Left lung (tissue), 10 donors: ENCODE measurements around the gene OTOA. TPM values are rescaled to one million over a fixed set of nuclear protein-coding genes. Genes with fewer than 3 reads are reported as not detected.
"Not testable (repeated sequence)": the region's sequence is repeated elsewhere in the genome, so short reads cannot be mapped to it uniquely, and the experiment has no call there.

ENCODE experiments used
- ATAC-seq: fragments of 200-7000 bp; cut with Tn5 transposase; one replicate; pipeline ENCODE4 v1.9.1; 2020; ENCODE audit warnings: moderate library complexity
- DNase-seq, 4 donors: peaks; one replicate each; pipeline ENCODE4 v3.0.0-alpha.2; 2013 to 2020
- H3K27ac ChIP-seq, 2 donors: fragments of 200-600 bp; sonication (generic) in 1 of 2; one replicate each; pipeline versions ENCODE4 v1.5.0 to v1.8.0; 2020 to 2021
- H3K27me3 ChIP-seq, 2 donors: fragments of 200-600 bp; sonication (generic) in 1 of 2; one replicate each; pipeline versions ENCODE4 v1.5.0 to v1.8.0; 2020 to 2021
- H3K36me3 ChIP-seq, 2 donors: fragments of 200-600 bp; sonication (generic) in 1 of 2; one replicate each; pipeline versions ENCODE4 v1.5.0 to v1.8.0; 2020 to 2021
- H3K4me1 ChIP-seq, 2 donors: fragments of 200-600 bp; one replicate each; pipeline ENCODE4 v1.8.0; 2021
- H3K4me3 ChIP-seq, 2 donors: fragments of 200-600 bp; sonication (generic) in 1 of 2; one replicate each; pipeline versions ENCODE4 v1.5.0 to v1.8.0; 2020 to 2021; ENCODE audit warnings: mild to moderate bottlenecking in 1 of 2
- H3K9me3 ChIP-seq, 2 donors: fragments of 200-600 bp; sonication (generic) in 1 of 2; one replicate each; pipeline versions ENCODE4 v1.5.0 to v1.8.0; 2020 to 2021
- intact Hi-C, 2 donors: fragments of 100-400 bp; cut with DNase I; formaldehyde crosslinking; loops; one replicate each; pipeline versions ENCODE4 v1.11.2 to v1.14.2; 2022
- polyA plus RNA-seq, 6 donors: library from polyadenylated mRNA; unstranded; fragments of 120-200 nt; gene quantifications; one replicate each; pipeline ENCODE4 v1.2.1, GENCODE V29; 2013; ENCODE audit not compliant: insufficient read length in 6 of 6
- total RNA-seq, 2 donors: library from RNA; stranded (reverse); fragmentation: NEBNext Ultra II Directional; extraction: Animal tissue kit (Norgen Biotek cat#: 25700); gene quantifications; one replicate each; pipeline ENCODE4 v1.2.1, GENCODE V29; 2021
- TF ChIP-seq, protein P1 (sequence below), 2 donors: fragments of 200-600 bp; sonication (generic) in 1 of 2; IDR thresholded peaks; one replicate each; pipeline versions ENCODE4 v1.5.0 to v1.8.0; 2021; ENCODE audit warnings: antibody characterized with exemption in 2 of 2
- donor health status: DM: no; HTN: yes; CAD: no.
- donor health status: DM: no; HTN: no; CAD: no.

OTOA gene
- total and polyA plus RNA-seq, 8 donors, result 0.06 to 1.1 (median 0.10) TPM; not detected in 1

DNA sequence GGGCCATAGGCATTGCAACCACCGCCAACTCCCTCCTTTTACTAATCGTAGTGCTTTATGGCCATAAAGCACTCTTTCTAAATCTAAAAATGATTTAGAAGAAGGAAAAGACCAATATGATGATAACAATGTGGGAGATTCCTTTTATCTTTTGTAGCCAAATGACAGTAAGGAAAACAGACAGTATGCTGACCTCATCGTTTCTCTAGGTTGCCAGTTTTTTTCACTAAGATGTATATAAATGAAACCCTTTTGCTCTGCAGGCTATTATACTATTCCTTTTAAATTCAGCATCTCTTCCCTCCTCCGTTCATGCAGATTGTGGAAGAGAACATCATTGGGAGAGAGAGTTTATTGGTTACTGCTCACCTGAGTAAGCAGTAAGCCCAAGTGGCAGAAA is 25.3 kb downstream of the OTOA start:
- H3K4me1 ChIP-seq, result no peaks in the 10 kb centered on the region
- H3K27me3 ChIP-seq, result no peaks in the 10 kb centered on the region
- ATAC-seq (no peak), DNase-seq (no peak)
- intact Hi-C loops, result no loop called here
- no peaks in the 10 kb centered on the region for H3K9me3 ChIP-seq
- no peaks in the 10 kb centered on the region for H3K36me3 ChIP-seq
- H3K27ac ChIP-seq, result no peak overlapping the region
- TF ChIP-seq, protein P1, sequence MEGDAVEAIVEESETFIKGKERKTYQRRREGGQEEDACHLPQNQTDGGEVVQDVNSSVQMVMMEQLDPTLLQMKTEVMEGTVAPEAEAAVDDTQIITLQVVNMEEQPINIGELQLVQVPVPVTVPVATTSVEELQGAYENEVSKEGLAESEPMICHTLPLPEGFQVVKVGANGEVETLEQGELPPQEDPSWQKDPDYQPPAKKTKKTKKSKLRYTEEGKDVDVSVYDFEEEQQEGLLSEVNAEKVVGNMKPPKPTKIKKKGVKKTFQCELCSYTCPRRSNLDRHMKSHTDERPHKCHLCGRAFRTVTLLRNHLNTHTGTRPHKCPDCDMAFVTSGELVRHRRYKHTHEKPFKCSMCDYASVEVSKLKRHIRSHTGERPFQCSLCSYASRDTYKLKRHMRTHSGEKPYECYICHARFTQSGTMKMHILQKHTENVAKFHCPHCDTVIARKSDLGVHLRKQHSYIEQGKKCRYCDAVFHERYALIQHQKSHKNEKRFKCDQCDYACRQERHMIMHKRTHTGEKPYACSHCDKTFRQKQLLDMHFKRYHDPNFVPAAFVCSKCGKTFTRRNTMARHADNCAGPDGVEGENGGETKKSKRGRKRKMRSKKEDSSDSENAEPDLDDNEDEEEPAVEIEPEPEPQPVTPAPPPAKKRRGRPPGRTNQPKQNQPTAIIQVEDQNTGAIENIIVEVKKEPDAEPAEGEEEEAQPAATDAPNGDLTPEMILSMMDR (IDR thresholded peaks at IDR 0.05), result no peak
- no peak overlapping the region for H3K4me3 ChIP-seq

DNA sequence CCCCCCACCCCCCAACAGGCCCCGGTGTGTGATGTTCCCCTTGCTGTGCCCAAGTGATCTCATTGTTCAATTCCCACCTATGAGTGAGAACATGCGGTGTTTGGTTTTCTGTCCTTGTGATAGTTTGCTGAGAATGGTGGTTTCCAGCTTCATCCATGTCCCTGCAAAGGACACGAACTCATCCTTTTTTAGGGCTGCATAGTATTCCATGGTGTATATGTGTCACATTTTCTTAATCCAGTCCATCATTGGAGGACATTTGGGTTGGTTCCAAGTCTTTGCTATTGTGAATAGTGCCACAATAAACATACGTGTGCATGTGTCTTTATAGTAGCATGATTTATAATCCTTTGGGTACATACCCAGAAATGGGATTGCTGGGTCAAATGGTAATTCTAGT is 27.2 kb downstream of the OTOA start:
- H3K4me1 ChIP-seq, DNase-seq, H3K9me3 ChIP-seq, H3K4me3 ChIP-seq, H3K27me3 ChIP-seq, intact Hi-C loops, ATAC-seq, H3K36me3 ChIP-seq, H3K27ac ChIP-seq: not testable (repeated sequence)

DNA sequence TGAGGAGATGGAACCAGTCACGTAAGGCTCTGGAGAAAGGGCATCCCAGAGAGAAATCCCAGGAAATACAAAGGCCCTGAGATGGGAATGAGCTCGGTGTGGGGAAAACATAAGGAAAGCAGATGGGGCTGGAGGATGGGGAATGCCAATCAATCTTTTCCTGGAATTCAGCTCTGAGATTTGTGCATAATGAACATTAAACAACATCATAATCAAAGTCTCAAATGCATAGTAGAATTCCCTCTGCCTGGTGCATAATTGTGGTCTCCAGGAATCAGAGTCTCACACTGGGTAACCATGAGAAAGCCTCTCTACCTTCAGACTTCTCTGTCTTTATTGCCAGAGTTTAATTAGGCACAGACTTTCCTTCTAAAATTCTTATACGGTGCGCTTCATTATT is 30.8 kb downstream of the OTOA start:
- Histone ChIP-seq H3K27me3 (no peaks in the 10 kb centered on the region), H3K4me1 (no peaks in the 10 kb centered on the region), H3K9me3 (no peaks in the 10 kb centered on the region), H3K4me3 (no peak overlapping the region), H3K36me3 (no peaks in the 10 kb centered on the region), H3K27ac (no peak overlapping the region)
- TF ChIP-seq, protein P1 (IDR thresholded peaks at IDR 0.05), result no peak
- ATAC-seq (no peak), DNase-seq (no peak)
- intact Hi-C loops, result no loop called here

DNA sequence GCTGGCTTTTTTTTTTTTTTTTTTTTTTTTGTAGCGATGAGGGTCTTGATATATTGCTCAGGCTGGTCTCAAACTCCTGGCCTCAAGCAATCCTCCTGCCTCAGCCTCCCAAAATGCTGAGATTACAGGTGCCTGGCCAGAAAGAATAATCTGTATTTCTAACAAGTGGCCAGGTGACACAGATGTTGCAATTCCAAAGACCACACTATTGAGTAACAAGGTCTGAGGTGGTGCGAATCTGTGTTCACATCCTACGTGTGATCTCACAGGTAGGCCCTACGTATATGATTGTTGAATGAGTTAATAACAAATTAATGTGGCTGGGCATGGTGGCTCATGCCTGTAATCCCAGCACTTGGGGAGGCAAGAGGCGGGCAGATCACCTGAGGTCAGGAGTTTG is 33.3 kb downstream of the OTOA start:
- Histone ChIP-seq H3K27me3 (no peaks in the 10 kb centered on the region), H3K27ac (no peak overlapping the region), H3K9me3 (no peaks in the 10 kb centered on the region), H3K36me3 (no peaks in the 10 kb centered on the region), H3K4me3 (no peak overlapping the region), H3K4me1 (no peaks in the 10 kb centered on the region)
- TF ChIP-seq, protein P1 (IDR thresholded peaks at IDR 0.05), result no peak
- intact Hi-C loops, result no loop called here
- DNase-seq (no peak), ATAC-seq (no peak)

DNA sequence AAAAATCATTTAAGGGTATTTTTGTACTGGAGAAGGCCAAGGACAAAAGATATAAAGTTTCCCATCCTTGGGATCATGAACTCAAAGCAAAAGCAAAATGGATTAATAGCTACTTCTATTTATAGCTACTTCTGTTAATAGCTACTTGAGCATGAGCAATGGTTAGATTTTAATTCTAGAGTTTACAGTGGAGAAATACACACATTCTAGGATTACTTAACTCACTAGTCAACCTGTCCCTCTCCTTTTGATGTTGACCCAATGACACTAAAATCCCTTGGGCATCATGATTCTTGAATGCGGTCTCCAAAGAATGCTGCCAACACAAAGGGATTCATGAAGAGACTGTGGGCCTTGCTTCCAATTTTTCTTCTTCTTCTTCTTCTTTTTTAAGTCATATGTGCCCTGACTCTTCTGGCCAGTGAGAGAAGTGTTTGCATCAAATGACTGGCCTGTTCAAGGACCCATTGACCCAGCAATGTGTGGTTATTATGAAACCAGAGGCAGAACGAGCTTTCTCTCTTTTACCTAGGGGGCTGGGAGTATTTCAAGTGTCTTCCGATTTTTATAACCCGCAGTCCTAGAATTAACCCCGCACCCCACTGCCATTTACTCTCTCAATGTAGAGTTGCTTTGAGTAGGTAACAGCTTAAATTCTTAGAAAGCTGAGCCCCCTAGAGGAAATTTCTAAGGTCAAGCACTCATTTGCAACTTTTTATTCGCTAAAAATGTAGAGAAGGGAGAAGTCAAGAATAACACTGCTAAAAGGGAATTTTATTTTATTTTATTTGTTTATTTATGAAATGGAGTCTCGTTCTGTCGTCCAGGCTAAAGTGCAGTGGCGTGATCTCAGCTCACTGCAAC is 34.6 kb downstream of the OTOA start:
- Histone ChIP-seq H3K9me3 (no peaks in the 10 kb centered on the region), H3K36me3 (no peaks in the 10 kb centered on the region), H3K27ac (no peak overlapping the region), H3K4me3 (no peak overlapping the region), H3K4me1 (no peaks in the 10 kb centered on the region), H3K27me3 (no peaks in the 10 kb centered on the region)
- ATAC-seq (peak; percentile 79), DNase-seq (no peak)
- intact Hi-C loops, result no loop called here
- TF ChIP-seq, protein P1 (IDR thresholded peaks at IDR 0.05), result no peak
